ENCODE results near the gene TPCN1.

TPCN1 gene

DNA sequence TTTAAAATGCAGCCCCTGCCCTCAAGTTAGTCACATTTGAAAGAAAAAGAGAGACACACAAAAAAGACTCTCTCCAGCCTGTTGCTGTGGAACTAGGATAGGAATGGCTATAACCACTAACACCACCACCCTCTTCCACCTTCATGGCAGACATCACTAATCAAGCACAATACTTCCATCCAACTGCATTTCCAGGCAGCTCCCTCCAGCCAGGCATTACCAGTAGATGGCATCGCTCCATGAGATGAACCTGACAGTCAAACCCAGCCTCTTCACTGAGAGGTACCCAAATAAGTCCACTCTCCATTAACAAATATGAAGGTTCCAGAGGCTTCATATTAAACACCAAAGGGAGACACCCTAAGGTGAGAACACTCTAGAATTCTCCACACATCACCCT is 89.2 kb downstream of the TPCN1 start:
- no peak for DNase-seq (ENCODE audit: low read depth)

DNA sequence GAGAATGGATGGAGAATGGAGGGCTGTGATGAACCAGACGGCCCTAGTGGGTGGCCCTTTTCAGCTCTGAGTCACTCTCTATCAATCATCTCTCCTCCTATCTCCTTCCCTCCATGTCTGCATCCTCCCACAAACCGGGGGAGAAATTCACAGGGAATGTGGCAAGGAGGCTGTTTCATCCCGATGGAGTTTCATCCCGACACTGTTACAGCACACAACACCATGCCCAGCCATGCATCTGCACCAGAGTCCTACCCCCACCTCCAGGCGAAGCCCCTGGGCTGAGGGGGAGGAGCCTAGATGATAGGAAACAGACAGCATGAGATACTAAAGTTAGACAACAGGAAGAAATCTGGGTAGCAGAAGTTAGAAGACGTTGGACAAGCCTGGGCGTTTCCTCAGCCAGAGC is 92.9 kb downstream of the TPCN1 start:
- no peak for DNase-seq (ENCODE audit: low read depth)

DNA sequence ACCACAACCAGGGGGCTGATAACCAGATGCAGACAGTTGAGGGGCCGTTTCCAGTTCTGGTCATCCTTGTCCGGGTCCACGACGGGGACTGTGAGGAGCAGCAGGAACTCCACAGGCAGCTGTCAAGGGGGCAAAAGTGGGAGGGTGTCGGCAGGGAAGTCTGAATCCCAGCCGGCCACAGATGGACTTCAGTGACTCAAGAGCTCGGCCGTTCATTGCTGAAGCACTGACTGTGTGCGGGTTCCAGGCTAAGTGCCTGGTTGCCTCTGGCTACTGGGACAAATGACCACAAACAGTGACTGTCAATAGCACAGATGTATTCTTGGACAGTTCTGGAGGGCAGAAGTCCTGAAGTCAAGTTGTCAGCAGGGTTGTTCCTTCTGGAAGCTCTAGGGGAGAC is 94.1 kb downstream of the TPCN1 start:
- no peak for DNase-seq (ENCODE audit: low read depth)

GRCh38 chr12:113316155-113316554 is 94.9 kb downstream of the TPCN1 start:
- no peak for DNase-seq (ENCODE audit: low read depth)

DNA sequence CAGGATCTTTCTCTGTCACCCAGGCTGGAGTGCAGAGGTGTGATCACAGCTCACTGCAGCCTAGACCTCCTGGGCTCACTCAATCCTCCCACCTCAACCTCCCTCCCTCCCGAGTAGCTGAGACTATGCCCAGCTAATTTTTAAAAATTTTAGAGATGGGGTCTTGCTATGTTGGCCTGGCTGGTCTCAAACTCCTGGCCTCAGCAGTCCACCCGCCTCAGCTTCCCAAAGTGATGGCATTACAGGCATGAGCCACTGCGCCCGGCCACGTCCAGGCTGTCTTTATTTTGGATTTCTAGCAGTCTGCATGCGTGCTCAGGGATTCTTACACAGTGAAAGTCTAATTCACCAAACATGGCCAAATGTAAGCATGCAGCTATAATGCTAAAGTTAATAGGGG is 95.9 kb downstream of the TPCN1 start:
- no peak for DNase-seq (ENCODE audit: low read depth)

GRCh38 chr12:113318046-113318656 is 96.9 kb downstream of the TPCN1 start:
- no peak for DNase-seq (ENCODE audit: low read depth)

DNA sequence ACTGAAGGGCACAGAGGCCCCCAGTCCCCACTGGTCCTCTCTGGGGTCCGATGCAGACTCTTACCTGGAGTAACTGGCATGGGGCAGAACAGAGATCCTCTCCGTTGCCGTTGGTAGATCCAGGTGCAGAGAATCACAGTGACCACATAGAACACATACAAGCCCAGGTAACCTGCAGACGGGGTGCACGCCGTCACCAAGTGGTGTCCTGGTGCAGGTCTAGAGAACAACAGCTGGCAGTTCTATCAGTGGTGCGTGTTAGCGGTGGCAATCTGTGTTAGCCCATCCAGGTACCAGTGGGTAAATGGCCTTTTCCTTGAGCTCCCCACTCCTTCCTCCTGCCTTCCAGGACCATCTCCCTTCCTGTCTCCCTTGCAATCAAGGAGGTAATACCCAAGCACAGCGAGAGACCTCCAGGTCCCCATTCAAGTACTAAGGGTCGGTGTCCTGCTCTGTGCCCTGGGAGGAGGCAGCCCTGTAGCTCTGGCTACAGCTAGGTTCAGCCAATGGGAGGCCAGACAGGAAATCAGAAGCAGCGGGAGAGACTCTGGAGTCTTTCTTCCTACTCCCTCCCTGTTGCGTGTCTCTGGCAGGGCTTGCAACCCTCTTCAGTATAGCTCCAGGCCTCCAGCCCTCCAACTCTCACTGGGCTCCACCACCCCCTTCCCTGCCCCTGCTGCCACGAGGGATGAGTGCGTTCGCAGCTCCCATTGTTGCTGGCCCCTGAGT is 97.8 kb downstream of the TPCN1 start:
- no peak for DNase-seq (ENCODE audit: low read depth)

DNA sequence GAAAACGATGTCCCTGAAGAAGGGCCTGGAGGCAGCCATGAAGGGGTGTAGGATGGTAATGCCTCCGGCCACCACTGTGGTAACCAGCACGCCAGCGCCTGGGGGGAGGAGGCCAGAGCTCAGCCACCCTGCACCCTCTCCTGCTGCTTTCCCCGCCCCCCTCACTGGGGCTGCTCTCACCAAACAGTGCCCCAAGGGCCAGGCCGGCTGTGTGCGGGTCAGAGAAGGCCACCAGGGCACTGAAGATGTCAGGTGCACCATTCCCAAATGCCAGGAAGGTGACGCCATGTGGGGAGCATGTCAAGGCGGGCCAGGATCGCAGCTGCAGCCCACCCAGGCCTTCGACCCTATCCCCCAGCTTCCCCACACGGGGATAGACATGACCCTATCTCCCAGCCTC is 99.1 kb downstream of the TPCN1 start:
- no peak for DNase-seq (ENCODE audit: low read depth)

DNA sequence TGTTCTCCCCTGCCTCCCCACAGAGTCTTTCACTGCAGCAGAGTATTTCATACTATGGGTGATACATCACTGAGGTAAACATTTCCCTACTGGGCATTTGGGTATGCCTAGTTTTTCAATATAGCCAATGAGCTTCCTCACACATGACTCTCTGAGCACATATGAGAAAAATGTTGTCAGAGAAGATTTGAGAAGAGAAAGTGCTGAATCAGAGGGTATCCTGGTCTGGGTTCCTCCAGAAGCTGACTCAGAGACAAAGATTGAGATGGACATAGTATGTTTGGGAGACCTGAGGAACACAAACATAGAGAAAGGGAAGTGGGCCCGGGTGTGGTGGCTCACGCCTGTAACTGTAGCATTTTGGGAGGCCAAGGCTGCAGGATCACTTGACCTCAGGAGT is 101.1 kb downstream of the TPCN1 start:
- DNase-seq (ENCODE audit: low read depth), result no peak

DNA sequence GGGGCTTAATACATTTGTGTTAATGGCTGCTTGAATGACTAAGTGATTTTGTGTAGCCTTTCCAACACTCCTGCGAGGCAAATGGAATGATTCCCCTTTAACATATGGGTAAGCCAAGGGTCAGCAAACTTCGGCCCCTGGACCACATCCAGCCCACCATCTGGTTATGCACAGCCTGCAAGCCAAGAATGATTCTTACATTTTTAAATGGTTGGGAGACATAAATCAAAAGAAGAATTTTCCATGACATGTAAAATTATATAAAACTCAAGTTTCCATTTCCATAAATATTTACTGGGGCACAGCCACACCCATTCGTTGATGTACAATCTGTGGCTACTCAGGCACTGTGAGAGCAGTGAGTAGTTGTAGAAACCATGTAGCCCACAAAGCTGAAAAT is 104.7 kb downstream of the TPCN1 start:
- no peak for DNase-seq (ENCODE audit: low read depth)

DNA sequence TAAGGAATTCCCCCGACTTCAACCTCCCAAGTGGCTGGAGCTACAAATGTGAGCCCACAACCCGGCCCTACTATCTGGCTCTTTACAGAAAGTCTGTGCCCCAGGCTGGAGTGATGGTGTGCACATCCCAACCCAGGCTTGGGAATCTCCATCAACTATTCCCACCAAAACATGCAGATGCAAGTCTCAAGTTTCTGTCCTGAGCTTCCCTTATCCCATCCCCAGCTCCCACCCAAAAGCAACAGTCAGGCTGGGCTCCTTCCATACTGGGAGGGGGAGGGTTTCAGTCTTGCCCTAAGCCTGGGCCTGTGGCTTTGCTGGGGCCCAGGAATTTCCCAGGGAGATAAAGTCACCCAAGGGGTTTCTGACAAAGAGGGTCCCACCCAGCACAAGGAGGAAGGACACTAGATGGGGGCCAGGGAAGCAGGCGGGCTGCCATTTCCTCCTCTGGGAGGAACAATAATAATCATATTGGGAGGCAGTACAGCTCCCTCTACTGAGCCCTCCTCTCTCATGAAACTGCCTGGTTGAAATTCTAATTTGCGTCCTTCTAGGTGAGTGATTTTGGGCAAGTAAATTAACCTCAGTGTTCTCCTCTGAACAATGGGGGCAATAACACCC is 105.6 kb downstream of the TPCN1 start:
- DNase-seq (ENCODE audit: low read depth), result no peak

GRCh38 chr12:113328368-113328889 is 107.2 kb downstream of the TPCN1 start:
- no peak for DNase-seq (ENCODE audit: low read depth)

GRCh38 chr12:113329022-113329790 is 107.9 kb downstream of the TPCN1 start:
- no peak for DNase-seq (ENCODE audit: low read depth)

DNA sequence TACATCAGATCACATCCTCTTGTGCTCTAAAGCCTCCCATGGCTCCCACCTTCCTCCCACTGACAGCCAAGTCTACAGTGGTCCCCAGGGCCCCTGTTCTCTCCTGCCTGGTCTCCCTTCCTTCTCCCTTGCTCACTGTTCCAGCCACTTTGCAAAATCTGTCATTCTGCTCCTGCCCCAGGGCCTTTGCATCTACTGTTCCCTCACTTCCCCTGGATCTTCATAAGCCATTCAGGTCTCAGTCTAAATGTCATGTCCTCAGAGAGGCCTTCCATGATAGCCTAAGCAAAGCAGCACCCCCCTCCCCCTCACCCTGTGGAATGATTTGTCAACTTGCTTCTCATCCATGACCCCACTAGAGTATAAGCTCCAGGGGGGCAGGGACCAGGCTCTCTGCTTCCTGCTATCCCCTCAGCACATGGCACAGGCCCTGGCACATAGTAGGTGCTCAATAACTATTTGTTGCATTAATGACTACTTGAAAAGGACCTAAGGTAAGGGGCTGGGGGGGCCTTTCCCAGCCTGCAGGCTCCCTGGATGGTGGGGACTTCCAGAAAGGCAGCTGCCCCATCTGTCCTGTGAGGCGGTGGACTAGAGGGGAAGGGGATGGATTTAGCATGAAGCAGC is 108.6 kb downstream of the TPCN1 start:
- no peak for DNase-seq (ENCODE audit: low read depth)

DNA sequence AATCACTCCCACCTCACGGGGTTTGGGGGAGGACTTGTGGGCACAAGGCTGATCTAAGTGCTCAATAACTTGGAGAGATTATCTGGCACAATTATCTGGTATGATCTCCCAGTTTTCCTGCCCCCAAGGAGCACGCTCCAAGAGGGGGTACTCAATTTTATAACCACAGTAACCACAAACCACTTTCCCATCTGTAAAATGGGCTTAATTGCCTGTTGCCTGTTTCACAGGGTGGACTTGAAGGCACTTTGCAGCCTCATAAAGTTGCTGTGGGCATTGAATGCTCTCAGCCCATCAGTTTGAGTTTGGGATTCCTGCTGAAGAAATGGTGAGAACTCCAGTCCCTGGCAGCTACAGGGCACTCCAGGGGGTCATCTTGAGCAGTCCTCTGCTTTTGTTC is 109.2 kb downstream of the TPCN1 start:
- DNase-seq (ENCODE audit: low read depth), result no peak

- DNase-seq (ENCODE audit: low read depth), result no peak
Measured at GRCh38 chr12:113332688-113333417, 111.6 kb downstream of the TPCN1 start.

DNA sequence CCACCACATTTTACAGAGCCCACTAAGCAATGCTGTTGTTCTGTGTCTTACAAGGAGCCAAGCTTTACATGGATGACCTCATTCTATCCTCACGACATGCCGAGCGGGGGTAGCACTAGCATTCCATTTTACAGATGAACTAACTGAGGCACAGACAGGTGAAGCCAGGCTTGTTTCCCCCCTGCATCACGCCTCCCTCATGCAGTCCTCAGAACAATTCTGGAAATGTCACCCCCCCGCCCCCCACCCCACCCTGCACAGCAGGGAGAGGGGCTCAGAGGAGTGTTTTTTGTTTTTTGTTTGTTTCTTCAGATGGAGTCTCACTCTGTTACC is 112.1 kb downstream of the TPCN1 start:
- DNase-seq (ENCODE audit: low read depth), result no peak

GRCh38 chr12:113333877-113334785 is 112.9 kb downstream of the TPCN1 start:
- DNase-seq (ENCODE audit: low read depth), result no peak

- peak; percentile 81 for DNase-seq (ENCODE audit: low read depth)
Measured at GRCh38 chr12:113334786-113335539, 113.7 kb downstream of the TPCN1 start, which contains the start of gene SLC8B1. SLC8B1 (minus strand) TSS chr12:113335109; CDS start chr12:113332878, 2,231 bp downstream.

DNA sequence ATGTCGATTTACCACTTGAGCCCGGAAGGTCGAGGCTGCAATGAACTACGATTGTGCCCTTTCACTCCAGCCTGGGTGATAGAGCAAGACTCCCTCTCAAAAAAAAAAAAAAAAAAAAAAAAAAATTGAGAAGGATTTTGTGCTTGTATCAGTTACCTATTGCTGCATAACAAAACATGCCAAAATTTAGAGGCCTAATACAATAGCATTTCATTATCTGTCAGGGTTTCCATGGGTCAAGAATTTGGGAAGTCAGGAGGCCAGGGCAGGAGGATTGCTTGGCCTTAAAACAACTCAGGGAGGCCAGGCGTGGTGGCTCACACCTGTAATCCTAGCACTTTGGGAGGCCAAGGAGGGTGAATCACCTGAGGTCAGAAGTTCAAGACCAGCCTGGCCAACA is 118.3 kb downstream of the TPCN1 start:
- no peak for DNase-seq (ENCODE audit: low read depth)
